ENCODE results near the gene TOMM20L.

- TF ChIP-seq CTCF (conservative IDR thresholded peaks at IDR 0.05) = no peak
- no peak for TF ChIP-seq EZH2 (IDR thresholded peaks at IDR 0.05; ENCODE audit: low read depth)
Observed at GRCh38 chr14:58455593-58456265, 60.0 kb downstream of the TOMM20L start.
